HG03139 (cell line): ENCODE measurements around the gene EHD1.
A peak's percentile ranks its signal among the peaks of the same experiment; 100 is the strongest.

Experiments used
- ATAC-seq: cut with Tn5 transposase; IDR thresholded peaks from one replicate; pipeline ENCODE4 v1.9.1; 2021; ENCODE audit not compliant: unreplicated experiment

The EHD1 gene

GRCh38 chr11:64878494-64879243, at the start of gene EHD1:
Gene EHD1, minus strand, starts transcription at chr11:64878621. Its CDS starts 157 bp downstream, at chr11:64878464.
- peak; percentile 58 for ATAC-seq

GRCh38 chr11:64926689-64927088, 48.3 kb upstream of the EHD1 start:
- ATAC-seq = no peak

GRCh38 chr11:64925536-64926436, 47.4 kb upstream of the EHD1 start:
- ATAC-seq = no peak

DNA sequence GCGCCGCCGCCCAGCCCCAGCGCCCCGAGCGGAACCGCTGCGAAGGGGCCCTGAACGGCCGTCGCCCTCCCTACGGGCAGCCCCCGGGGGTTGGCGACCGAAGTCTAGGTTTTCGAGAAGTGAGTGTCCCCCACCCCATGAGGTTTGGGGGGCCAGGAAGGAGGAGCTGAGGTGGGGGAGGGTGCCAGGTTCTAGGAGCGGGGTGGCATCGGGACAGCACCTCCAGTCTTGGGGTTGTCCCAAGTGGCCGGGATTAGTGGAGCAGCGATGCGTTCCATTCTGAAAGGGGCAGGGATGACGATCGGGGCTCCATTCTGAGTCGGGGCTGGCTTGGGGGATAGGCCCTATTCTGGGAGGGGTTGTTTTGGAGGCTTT, 46.5 kb upstream of the EHD1 start:
- peak; percentile 4 for ATAC-seq

GRCh38 chr11:64923944-64924909, 45.8 kb upstream of the EHD1 start, which contains the start of gene PPP2R5B:
Gene PPP2R5B, plus strand, starts transcription at chr11:64924689. Its CDS starts 1,046 bp downstream, at chr11:64925735.
- peak; percentile 73 for ATAC-seq

DNA sequence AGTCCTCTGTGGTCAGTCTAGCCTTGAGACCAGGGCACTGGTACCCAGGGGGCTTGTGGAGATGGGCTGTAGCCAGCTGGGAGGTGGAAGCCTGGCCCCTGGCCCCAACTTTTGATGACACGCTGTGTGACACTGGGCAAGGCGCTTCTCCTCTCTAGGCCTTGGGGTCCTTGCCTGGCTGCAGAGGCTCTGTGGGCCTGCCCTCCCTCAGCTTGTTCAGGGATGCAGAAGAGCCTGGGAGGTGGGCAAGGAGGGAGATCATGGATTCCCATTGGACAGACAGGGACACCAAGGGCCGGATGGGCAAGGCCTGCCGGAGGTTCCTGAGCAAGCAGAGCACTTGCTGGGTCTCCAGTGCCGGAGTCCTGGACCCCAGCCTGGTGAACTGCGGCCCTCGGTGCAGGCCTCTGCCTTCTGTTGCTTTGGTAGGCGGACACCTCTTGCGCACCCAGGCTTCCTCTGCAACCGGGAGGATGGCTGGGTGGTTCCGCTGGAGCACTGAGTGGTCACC, 44.8 kb upstream of the EHD1 start:
- no peak for ATAC-seq

DNA sequence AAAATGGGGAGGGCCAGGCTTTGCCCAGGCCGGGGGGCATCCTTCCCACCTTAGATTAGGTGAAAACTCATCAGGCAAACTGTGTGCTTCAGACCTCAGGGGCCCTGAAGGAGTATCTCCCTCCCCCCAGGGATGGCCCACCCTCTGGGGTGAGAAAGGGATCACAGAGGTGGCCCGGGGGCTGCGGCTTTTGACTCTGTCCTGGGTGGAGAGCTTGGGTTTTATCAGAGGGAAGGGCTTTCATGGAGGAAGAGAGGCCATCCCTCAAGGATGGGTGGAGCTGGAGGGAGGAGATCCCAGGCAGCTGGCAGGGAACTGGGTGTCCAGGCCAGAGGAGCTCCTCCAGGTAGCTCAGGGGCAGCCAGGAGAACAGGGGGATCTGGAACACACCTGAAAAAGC, 43.0 kb upstream of the EHD1 start:
- ATAC-seq = no peak

DNA sequence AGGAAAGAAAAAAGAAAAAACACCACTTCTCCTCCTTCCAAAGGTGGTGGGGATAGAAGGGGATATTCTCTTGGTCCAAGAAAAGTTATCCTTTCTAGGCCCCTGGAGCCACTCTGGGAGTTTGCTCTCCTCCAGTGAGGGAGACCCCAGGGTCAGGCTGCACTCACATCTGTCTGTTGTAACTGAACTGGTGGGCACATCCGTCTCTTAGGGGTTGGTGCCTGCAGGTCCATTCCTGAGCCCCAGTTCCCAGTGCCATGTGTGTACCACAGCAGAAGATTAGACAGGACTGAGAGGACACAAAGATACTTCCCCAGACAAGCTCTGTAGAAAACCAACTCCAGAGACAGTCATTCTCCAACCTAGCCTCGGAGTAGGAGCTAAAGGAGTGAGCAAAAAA, 41.7 kb upstream of the EHD1 start:
- ATAC-seq = no peak

GRCh38 chr11:64919627-64920026, 41.2 kb upstream of the EHD1 start:
- ATAC-seq = no peak

GRCh38 chr11:64918017-64918416, 39.6 kb upstream of the EHD1 start:
- ATAC-seq = no peak

DNA sequence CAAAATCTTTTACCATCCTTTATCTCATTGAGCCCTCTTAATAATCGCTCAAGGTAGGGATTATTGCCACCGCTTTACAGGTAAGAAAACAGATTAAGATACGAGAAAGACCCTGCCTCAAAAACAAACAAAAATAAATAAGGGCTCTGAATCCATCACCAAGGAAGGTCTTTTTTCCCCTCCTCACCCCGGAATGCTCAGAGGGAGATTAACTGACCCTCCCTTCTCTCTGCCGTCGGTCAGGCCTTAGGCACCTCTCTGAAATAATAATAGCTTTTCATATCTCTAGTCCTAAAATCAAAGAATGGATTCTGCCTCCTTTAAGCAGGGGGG, 39.2 kb upstream of the EHD1 start:
- ATAC-seq = no peak

DNA sequence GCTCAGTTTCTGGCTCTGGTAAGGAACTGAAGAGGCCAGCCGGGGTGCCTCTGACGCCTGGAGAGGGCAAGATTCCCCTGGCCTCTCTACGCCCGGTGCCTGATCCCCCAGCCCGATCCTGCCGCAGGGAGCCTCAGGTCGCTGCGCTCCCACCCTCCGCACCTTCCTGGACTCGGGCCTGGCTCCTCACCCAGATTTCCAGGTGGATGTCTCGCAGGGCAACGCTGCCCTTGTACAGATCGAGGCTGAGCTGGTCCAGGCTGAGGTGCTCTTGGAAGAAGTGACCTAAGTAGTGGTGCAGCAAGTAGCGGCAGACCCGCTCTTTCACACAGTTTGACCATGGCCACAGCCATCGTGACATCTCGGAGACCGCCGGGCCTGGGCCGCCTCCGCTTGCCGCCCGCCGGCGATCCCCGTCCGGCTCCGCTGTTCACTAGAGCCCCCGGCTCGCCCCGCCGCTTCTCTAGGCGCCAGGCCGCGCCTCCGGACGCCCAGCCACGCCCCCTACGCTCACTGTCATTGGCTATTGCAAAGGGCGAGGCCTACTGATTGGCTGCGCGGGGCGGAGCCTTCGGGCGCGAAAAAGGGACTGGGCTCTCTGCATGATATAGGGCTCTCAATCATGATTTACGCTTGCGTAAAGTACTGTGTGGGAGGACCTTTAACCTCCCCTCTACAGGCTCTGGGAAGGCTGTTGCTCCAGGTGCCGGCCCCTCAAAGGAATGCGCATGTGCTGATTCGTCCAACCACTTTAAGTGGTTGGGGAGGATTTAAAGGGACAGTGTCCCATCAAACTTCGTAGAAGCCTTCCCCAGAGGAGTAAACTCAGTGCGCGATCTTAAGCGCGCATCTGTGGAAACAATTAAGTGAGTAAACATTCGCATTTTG, 38.6 kb upstream of the EHD1 start, which contains the start of gene ATG2A:
Gene ATG2A (minus strand): TSS at position 435 of the 888 bp plus-strand sequence. CDS start 74 bp downstream, at position 361.
- peak; percentile 93 for ATAC-seq

DNA sequence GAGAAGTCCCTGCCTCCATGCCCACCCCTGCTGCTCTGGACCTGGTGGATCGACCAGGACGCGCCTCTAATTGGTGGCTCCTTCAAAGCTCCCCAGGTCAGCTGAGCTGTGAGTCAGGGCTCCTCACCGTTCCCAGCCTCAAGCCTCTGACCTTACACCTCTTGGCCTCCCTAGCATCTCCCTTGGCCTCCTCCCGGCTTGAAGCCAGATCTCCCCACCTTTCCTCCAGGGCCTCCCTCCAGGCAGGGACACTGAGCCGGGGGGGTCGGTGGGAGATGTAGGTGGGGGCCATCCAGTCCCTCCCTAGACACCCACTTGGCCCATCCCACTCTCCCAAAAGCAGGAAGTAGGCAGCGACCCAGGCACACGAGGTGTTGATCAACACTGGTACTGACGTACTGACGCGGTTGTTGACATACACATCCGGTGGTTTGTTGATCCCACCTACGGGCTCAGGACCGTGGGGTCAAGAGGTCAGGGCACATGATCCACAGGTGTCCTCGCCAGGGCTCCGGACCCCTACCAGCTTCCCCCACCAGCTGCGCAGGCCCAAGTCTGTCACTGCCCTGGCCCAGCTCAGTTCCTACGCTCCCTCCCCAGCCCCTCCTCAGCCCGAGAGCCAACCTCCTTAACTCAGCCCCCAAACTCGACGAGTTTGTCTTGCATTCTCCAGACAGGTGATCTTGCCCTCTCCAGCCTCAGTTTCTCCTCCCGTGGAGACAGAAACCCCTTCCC, 37.8 kb upstream of the EHD1 start:
- ATAC-seq = no peak

DNA sequence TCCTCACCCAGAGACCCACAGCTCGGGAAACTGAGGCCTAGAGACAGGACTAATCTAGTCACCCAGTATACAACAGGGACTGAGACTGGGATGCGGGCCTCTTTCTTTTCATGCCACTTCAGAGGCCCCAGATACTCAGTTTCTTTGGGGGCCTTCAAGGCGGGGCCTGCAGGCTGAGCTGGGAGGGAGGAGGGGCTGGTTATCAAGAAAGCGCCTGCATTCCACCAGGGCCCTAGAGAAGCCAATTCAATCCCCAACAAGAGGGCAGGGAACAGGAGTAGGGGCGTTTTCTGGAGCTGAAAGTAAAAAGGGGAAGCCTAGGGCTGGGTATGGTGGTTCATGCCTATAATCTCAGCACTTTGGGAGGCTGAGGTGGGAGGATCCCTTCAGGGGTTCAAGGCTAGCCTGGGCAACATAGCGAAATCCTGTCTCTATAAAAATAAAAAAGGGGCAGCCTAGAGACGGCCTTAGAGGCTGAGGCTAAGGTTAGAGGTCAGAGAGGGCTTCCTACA, 37.0 kb upstream of the EHD1 start:
- no peak for ATAC-seq

- ATAC-seq = no peak
Measured at GRCh38 chr11:64914123-64914522, 35.7 kb upstream of the EHD1 start.

DNA sequence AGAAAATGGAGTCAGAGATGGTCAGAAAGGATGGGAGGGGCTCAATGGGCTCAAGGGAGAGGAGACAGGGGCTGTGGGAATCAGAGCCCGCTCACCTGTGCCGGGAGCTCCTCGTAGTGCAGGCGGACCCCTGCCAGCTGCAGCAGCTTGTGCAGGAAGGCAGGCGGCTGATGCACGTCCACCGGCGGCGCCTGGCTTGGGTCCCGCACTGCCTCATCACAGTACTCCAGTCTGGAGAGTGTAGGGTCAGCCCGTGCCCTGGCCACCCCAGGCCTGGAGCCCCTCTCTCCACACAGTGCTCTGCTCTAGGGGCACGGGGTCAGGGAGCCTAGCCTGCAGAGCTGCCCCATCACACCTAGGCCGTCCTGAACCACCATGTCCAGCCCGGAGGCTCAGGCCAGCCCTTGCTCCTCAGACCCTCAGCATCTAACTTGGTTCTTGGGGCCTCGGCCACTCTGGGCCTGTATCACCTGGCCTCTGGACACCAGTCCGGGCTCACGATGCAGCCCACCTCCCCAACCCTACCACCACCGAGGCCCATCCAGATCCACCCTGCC, 34.8 kb upstream of the EHD1 start:
- ATAC-seq = no peak

DNA sequence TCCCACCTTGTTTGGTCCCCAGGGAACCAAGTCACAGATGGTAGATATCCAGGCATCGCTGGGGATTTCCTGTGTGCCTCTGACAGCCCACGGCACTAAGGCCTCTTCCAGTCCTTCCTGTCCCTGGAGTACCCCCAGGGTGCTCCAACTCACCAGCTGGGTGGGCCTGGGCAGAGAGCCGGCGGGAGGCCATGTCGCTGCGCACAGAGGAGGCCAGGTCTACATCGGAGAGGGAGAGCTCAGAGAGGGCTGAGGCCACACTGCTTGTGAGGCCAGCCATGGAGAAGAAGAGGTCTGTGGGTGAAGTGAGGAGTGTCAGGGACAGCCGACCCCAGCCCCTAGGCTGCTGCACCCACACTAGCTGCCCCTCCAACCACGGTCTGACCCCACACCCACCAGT, 33.3 kb upstream of the EHD1 start:
- ATAC-seq = no peak

DNA sequence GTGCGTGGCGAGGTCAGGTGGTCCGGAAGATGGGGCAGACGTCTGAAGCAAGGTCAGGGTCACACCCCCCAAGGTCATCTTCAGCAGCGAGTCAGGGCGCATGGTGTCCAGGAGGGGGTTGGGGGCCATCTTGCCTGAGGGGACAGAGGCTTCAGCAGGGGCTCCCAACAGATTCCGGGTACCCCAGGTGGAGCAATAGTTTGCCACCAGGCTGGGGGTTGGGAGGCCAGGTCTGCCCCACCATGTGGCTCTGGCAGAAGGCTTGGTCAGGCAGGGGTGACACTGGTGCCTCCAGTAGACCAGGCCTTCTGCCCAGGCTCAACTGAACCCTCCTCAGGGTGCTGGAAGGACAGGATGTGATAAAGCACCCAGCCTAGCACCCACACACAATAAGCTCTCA, 32.7 kb upstream of the EHD1 start:
- no peak for ATAC-seq
